Measurements from ENCODE around the gene QRICH2. TPM values are rescaled to one million over a fixed set of nuclear protein-coding genes. Genes with fewer than 3 reads are reported as not detected.

The QRICH2 gene
- total RNA-seq, 1 donor from 2014 or later, result 1.7 TPM

GRCh38 chr17:76243826-76244679, 64.0 kb downstream of the QRICH2 start:
- TF ChIP-seq EZH2 (IDR thresholded peaks at IDR 0.05) (no peak), EZH2phosphoT487 (IDR thresholded peaks at IDR 0.05) (no peak), CTCF (IDR thresholded peaks at IDR 0.05) (no peak)
- Histone ChIP-seq H3K4me3 (no peak overlapping the region), H3K9ac (no peak overlapping the region), H2AFZ (replicated peaks) (no peak overlapping the region), H3K4me1 (peaks cover 18% of the 10 kb centered on the region), H3K4me2 (no peak overlapping the region), H3K27ac (no peak overlapping the region), H4K20me1 (ENCODE audit: low read depth) (peaks cover 5% of the 10 kb centered on the region), H3K36me3 (no peaks in the 10 kb centered on the region), H3K27me3 (peaks cover 42% of the 10 kb centered on the region), H3K79me2 (ENCODE audit: low read depth) (no peaks in the 10 kb centered on the region), H3F3A (ENCODE audit: low read depth) (peaks cover 25% of the 10 kb centered on the region), H3K9me3 (ENCODE audit: low read depth) (no peaks in the 10 kb centered on the region)
- Mint-ChIP-seq H3K4me1 (peaks cover 31% of the 10 kb centered on the region), H3K36me3 (no peaks in the 10 kb centered on the region), H3K9me3 (no peaks in the 10 kb centered on the region), H3K27ac (no peak overlapping the region), H3K27me3 (ENCODE audit: insufficient read depth, low read depth) (peaks cover 9% of the 10 kb centered on the region), H3K4me3 (no peak overlapping the region)
- no peak for DNase-seq (ENCODE audit: low spot score)

- peaks cover 9% of the 10 kb centered on the region for H4K20me1 ChIP-seq (ENCODE audit: low read depth)
- peaks cover 6% of the 10 kb centered on the region for H3K79me2 ChIP-seq (ENCODE audit: low read depth)
- DNase-seq (ENCODE audit: low spot score), result no peak
- Mint-ChIP-seq H3K27ac (no peak overlapping the region), H3K9me3 (no peaks in the 10 kb centered on the region), H3K4me1 (peaks cover 38% of the 10 kb centered on the region), H3K4me3 (peak overlapping the region; percentile 90), H3K27me3 (ENCODE audit: insufficient read depth, low read depth) (peaks cover 9% of the 10 kb centered on the region), H3K36me3 (no peaks in the 10 kb centered on the region)
- TF ChIP-seq EZH2 (IDR thresholded peaks at IDR 0.05) (no peak), CTCF (IDR thresholded peaks at IDR 0.05) (no peak), EZH2phosphoT487 (IDR thresholded peaks at IDR 0.05) (no peak)
- no peak overlapping the region for H3K4me3 ChIP-seq
- peak overlapping the region; percentile 75 for H3K4me2 ChIP-seq
- H3K4me1 ChIP-seq, result peaks cover 18% of the 10 kb centered on the region
- H3K36me3 ChIP-seq, result no peaks in the 10 kb centered on the region
- peaks cover 59% of the 10 kb centered on the region for H3K27me3 ChIP-seq
- no peak overlapping the region for H3K27ac ChIP-seq
- H2AFZ ChIP-seq (replicated peaks), result no peak overlapping the region
- peaks cover 29% of the 10 kb centered on the region for H3F3A ChIP-seq (ENCODE audit: low read depth)
- no peak overlapping the region for H3K9ac ChIP-seq
- no peaks in the 10 kb centered on the region for H3K9me3 ChIP-seq (ENCODE audit: low read depth)
Observed at GRCh38 chr17:76241691-76242255, 66.3 kb downstream of the QRICH2 start.

GRCh38 chr17:76241204-76241538, 66.9 kb downstream of the QRICH2 start:
- no peak for TF ChIP-seq EZH2 (IDR thresholded peaks at IDR 0.05)
- TF ChIP-seq CTCF (IDR thresholded peaks at IDR 0.05), result no peak
- TF ChIP-seq EZH2phosphoT487 (IDR thresholded peaks at IDR 0.05), result no peak
- no peaks in the 10 kb centered on the region for H3K36me3 ChIP-seq
- peaks cover 9% of the 10 kb centered on the region for H4K20me1 ChIP-seq (ENCODE audit: low read depth)
- Mint-ChIP-seq H3K4me3 (peak overlapping the region; percentile 90), H3K27me3 (ENCODE audit: insufficient read depth, low read depth) (peaks cover 8% of the 10 kb centered on the region), H3K27ac (peak overlapping the region; percentile 57), H3K4me1 (peaks cover 32% of the 10 kb centered on the region), H3K9me3 (no peaks in the 10 kb centered on the region), H3K36me3 (no peaks in the 10 kb centered on the region)
- no peak overlapping the region for H3K27ac ChIP-seq
- peak overlapping the region; percentile 44 for H3K4me3 ChIP-seq
- H3K9me3 ChIP-seq (ENCODE audit: low read depth), result no peaks in the 10 kb centered on the region
- no peak for DNase-seq (ENCODE audit: low spot score)
- H3F3A ChIP-seq (ENCODE audit: low read depth), result peaks cover 29% of the 10 kb centered on the region
- H3K27me3 ChIP-seq, result peaks cover 59% of the 10 kb centered on the region
- peak overlapping the region; percentile 75 for H3K4me2 ChIP-seq
- H2AFZ ChIP-seq (replicated peaks), result peak overlapping the region; percentile 51
- H3K4me1 ChIP-seq, result peaks cover 12% of the 10 kb centered on the region
- peaks cover 6% of the 10 kb centered on the region for H3K79me2 ChIP-seq (ENCODE audit: low read depth)
- H3K9ac ChIP-seq, result no peak overlapping the region
